Measurements from ENCODE around the gene STOX1. TPM values are rescaled to one million over a fixed set of nuclear protein-coding genes. Genes with fewer than 3 reads are reported as not detected.

STOX1 gene
- total RNA-seq, 1 experiment from 2014 or later: 5.9 TPM

DNA sequence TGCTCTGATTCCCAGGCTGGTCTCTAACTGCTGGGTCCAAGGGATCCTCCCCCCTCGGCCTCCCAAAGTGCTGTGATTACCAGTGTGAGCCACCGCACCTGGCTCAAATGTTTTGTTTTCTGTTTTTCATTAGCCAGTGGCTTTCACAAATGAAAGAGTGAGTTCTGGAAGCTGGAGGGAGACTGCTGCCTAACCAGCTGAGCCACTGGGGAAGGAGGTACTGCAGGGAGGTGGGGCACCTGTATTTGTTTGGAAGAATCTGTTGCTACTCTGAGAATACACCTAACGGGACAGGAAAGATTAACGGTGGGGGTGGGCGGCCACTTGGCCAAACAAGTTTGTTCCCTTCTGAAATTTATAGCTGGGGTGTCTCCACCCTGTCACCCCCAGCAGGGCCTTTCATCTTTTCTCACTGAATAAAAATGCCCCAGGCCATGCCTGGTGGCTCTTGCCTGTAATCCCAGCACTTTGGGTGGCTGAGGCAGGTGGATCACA, 4.7 kb downstream of the STOX1 start:
- BruUV-seq (replicated peaks): no TSS peak
- Histone ChIP-seq H3K9me3 (ENCODE audit: control insufficient read depth in 1 of 2, insufficient read depth in 1 of 2, low read depth in 1 of 2, low read length in 2 of 2) (no peaks in the 10 kb centered on the region), H2AFZ (ENCODE audit: low read depth, low read length, poor library complexity, severe bottlenecking) (no peak overlapping the region), H3K4me2 (ENCODE audit: low read length) (no peak overlapping the region), H3K27ac (ENCODE audit: low read depth, low read length) (no peak overlapping the region), H3K36me3 (ENCODE audit: control insufficient read depth in 1 of 2, insufficient read depth in 2 of 2, low read length in 2 of 2) (no peaks in the 10 kb centered on the region), H3K4me1 (ENCODE audit: control insufficient read depth in 1 of 2, insufficient read depth in 2 of 2, low read length in 2 of 2) (peaks cover 0 to 5% of the 10 kb centered on the region in 2 experiments; a peak in 3 of 4 replicates), H3K79me2 (ENCODE audit: insufficient read depth, low read length) (no peaks in the 10 kb centered on the region), H3K9me2 (ENCODE audit: insufficient read depth) (no peaks in the 10 kb centered on the region), H3K9ac (ENCODE audit: low read length) (no peak overlapping the region), H3K27me3 (ENCODE audit: insufficient read depth, low read length) (no peaks in the 10 kb centered on the region), H3K4me3 (replicated peaks in 1 of 2; ENCODE audit: low read depth in 1 of 2, low read length in 2 of 2) (no peak overlapping the region), H4K20me1 (ENCODE audit: insufficient read depth) (no peaks in the 10 kb centered on the region)
- no peak for DNase-seq (ENCODE audit: low read depth, low spot score)
- POLR2A ChIA-PET: no interaction called here
- intact Hi-C loops (cut with micrococcal nuclease): no loop called here
- RAD21 ChIA-PET (ENCODE audit: low non-redundant PET in 1 of 2, low total read pairs in 2 of 2, uncharacterized antibody in 2 of 2, unreplicated experiment in 2 of 2): no interaction called here
- TF ChIP-seq EZH2phosphoT487 (IDR thresholded peaks at IDR 0.05; ENCODE audit: borderline replicate concordance): no peak
- CTCF ChIA-PET: no interaction called here
- no peak for ATAC-seq

DNA sequence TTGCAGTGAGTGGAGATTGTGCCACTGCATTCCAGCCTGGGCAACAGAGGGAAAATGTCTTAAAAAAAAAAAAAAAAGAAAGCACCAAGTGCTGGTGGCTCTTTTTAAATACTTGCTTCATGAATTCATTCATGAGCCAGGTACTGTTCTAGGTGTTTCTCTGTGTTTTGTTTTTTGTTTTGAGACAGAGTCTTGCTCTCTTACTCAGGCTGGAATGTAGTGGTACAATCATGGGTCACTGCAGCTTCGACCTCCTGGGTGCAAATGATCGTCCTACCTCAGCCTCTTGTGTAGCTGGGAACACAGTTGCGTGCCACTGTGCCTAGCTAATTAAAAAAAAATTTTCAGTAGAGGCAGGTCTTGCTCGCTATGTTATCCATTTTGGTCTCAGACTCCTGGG, 5.3 kb downstream of the STOX1 start:
- ChIA-PET POLR2A (no interaction called here), RAD21 (ENCODE audit: low non-redundant PET in 1 of 2, low total read pairs in 2 of 2, uncharacterized antibody in 2 of 2, unreplicated experiment in 2 of 2) (no interaction called here), CTCF (no interaction called here)
- BruUV-seq (replicated peaks): no TSS peak
- H3K79me2 ChIP-seq (ENCODE audit: insufficient read depth, low read length): no peaks in the 10 kb centered on the region
- H3K9ac ChIP-seq (ENCODE audit: low read length): no peak overlapping the region
- H3K9me3 ChIP-seq (ENCODE audit: control insufficient read depth in 1 of 2, insufficient read depth in 1 of 2, low read depth in 1 of 2, low read length in 2 of 2): no peaks in the 10 kb centered on the region
- no peak overlapping the region for H3K4me3 ChIP-seq (replicated peaks in 1 of 2; ENCODE audit: low read depth in 1 of 2, low read length in 2 of 2)
- ATAC-seq: no peak
- H3K27me3 ChIP-seq (ENCODE audit: insufficient read depth, low read length): no peaks in the 10 kb centered on the region
- no peak overlapping the region for H3K4me2 ChIP-seq (ENCODE audit: low read length)
- TF ChIP-seq POLR2A (IDR thresholded peaks at IDR 0.05; ENCODE audit: borderline replicate concordance, extremely low read depth, insufficient read depth, insufficient read length): no peak
- H3K27ac ChIP-seq (ENCODE audit: low read depth, low read length): no peak overlapping the region
- H4K20me1 ChIP-seq (ENCODE audit: insufficient read depth): no peaks in the 10 kb centered on the region
- intact Hi-C loops (cut with micrococcal nuclease): no loop called here
- no peak overlapping the region for H2AFZ ChIP-seq (ENCODE audit: low read depth, low read length, poor library complexity, severe bottlenecking)
- no peaks in the 10 kb centered on the region for H3K9me2 ChIP-seq (ENCODE audit: insufficient read depth)
- no peaks in the 10 kb centered on the region for H3K36me3 ChIP-seq (ENCODE audit: control insufficient read depth in 1 of 2, insufficient read depth in 2 of 2, low read length in 2 of 2)
- no peak for DNase-seq (ENCODE audit: low read depth, low spot score)
- peaks cover 0 to 3% of the 10 kb centered on the region in 2 experiments; a peak in 3 of 4 replicates for H3K4me1 ChIP-seq (ENCODE audit: control insufficient read depth in 1 of 2, insufficient read depth in 2 of 2, low read length in 2 of 2)

All from HCT116 (cell line).